Measurements from ENCODE around the gene ADGRL3.

GRCh38 chr4:61661960-61662359 lies 461.8 kb downstream of the ADGRL3 start:
- no peak for TF ChIP-seq ARNTL (CRISPR knock-in tag; IDR thresholded peaks at IDR 0.05; ENCODE audit: borderline replicate concordance, low read depth)
- no peak for TF ChIP-seq ESRRG (CRISPR knock-in tag; IDR thresholded peaks at IDR 0.05)
- TF ChIP-seq BACH2 (CRISPR knock-in tag; IDR thresholded peaks at IDR 0.05; ENCODE audit: borderline replicate concordance): no peak
- no peak for TF ChIP-seq CSDC2 (CRISPR knock-in tag; IDR thresholded peaks at IDR 0.05)
- no peak for TF ChIP-seq ZFP3 (CRISPR knock-in tag; IDR thresholded peaks at IDR 0.05)
- TF ChIP-seq TCF4 (CRISPR knock-in tag; IDR thresholded peaks at IDR 0.05; ENCODE audit: borderline replicate concordance): no peak
- TF ChIP-seq, protein P1, sequence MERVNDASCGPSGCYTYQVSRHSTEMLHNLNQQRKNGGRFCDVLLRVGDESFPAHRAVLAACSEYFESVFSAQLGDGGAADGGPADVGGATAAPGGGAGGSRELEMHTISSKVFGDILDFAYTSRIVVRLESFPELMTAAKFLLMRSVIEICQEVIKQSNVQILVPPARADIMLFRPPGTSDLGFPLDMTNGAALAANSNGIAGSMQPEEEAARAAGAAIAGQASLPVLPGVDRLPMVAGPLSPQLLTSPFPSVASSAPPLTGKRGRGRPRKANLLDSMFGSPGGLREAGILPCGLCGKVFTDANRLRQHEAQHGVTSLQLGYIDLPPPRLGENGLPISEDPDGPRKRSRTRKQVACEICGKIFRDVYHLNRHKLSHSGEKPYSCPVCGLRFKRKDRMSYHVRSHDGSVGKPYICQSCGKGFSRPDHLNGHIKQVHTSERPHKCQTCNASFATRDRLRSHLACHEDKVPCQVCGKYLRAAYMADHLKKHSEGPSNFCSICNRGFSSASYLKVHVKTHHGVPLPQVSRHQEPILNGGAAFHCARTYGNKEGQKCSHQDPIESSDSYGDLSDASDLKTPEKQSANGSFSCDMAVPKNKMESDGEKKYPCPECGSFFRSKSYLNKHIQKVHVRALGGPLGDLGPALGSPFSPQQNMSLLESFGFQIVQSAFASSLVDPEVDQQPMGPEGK (CRISPR knock-in tag; IDR thresholded peaks at IDR 0.05; ENCODE audit: borderline replicate concordance): no peak
- no peak for TF ChIP-seq RARB (CRISPR knock-in tag; IDR thresholded peaks at IDR 0.05)
- TF ChIP-seq TOX (CRISPR knock-in tag; IDR thresholded peaks at IDR 0.05; ENCODE audit: borderline replicate concordance): no peak
- no peak for TF ChIP-seq ISL1 (CRISPR knock-in tag; IDR thresholded peaks at IDR 0.05)
